Neuron (in vitro differentiated cells): ENCODE results near the gene CSNK1G2.

Experiments
- H2AFZ ChIP-seq: one replicate; pipeline ENCODE4 v1.6.1; 2013; ENCODE audit warnings: low read depth, mild to moderate bottlenecking, inconsistent platforms, low read length, moderate library complexity
- H3K27me3 ChIP-seq: one replicate; pipeline ENCODE4 v1.6.1; 2013; ENCODE audit warnings: low read length; ENCODE audit not compliant: insufficient read depth
- H3K36me3 ChIP-seq: one replicate; pipeline ENCODE4 v1.6.1; 2013; ENCODE audit warnings: low read length; ENCODE audit not compliant: insufficient read depth
- H3K4me1 ChIP-seq: one replicate; pipeline ENCODE4 v1.6.1; 2013; ENCODE audit warnings: low read length; ENCODE audit not compliant: insufficient read depth
- H3K4me3 ChIP-seq: 2 replicates; pipeline ENCODE4 v1.5.1; 2013; ENCODE audit warnings: mild to moderate bottlenecking, low read length, moderate library complexity
- H3K9me3 ChIP-seq: one replicate; pipeline ENCODE4 v1.6.1; 2013; ENCODE audit warnings: low read length

CSNK1G2 gene

GRCh38 chr19:1923319-1923718 is 17.7 kb upstream of the CSNK1G2 start:
- H2AFZ ChIP-seq = no peak overlapping the region
- peaks cover 46% of the 10 kb centered on the region for H3K36me3 ChIP-seq
- H3K4me1 ChIP-seq = no peaks in the 10 kb centered on the region
- no peak overlapping the region for H3K4me3 ChIP-seq
- H3K27me3 ChIP-seq = no peaks in the 10 kb centered on the region
- H3K9me3 ChIP-seq = no peaks in the 10 kb centered on the region

- Histone ChIP-seq H3K27me3 (no peaks in the 10 kb centered on the region), H3K4me3 (no peak overlapping the region), H2AFZ (no peak overlapping the region), H3K9me3 (no peaks in the 10 kb centered on the region), H3K36me3 (peaks cover 40% of the 10 kb centered on the region), H3K4me1 (no peaks in the 10 kb centered on the region)
These were observed 16.5 kb upstream of the CSNK1G2 start for GRCh38 chr19:1924320-1924961.

- peaks cover 34% of the 10 kb centered on the region for H3K36me3 ChIP-seq
- H3K27me3 ChIP-seq = no peaks in the 10 kb centered on the region
- peaks cover 8% of the 10 kb centered on the region for H3K4me1 ChIP-seq
- no peak overlapping the region for H2AFZ ChIP-seq
- no peaks in the 10 kb centered on the region for H3K9me3 ChIP-seq
- H3K4me3 ChIP-seq = no peak overlapping the region
These were observed 15.4 kb upstream of the CSNK1G2 start for GRCh38 chr19:1925544-1925943.

GRCh38 chr19:1929021-1929742 is 11.8 kb upstream of the CSNK1G2 start:
- H2AFZ ChIP-seq = no peak overlapping the region
- H3K4me3 ChIP-seq = no peak overlapping the region

GRCh38 chr19:1931445-1931844 is 9.5 kb upstream of the CSNK1G2 start:
- no peak overlapping the region for H2AFZ ChIP-seq
- H3K9me3 ChIP-seq = peaks cover 5% of the 10 kb centered on the region
- H3K4me1 ChIP-seq = peaks cover 8% of the 10 kb centered on the region
- no peaks in the 10 kb centered on the region for H3K27me3 ChIP-seq
- no peak overlapping the region for H3K4me3 ChIP-seq
- no peaks in the 10 kb centered on the region for H3K36me3 ChIP-seq

More at GRCh38 chr19:1929021-1929742, 11.8 kb upstream of the CSNK1G2 start:
- Histone ChIP-seq H3K9me3 (no peaks in the 10 kb centered on the region), H3K27me3 (no peaks in the 10 kb centered on the region), H3K36me3 (peaks cover 6% of the 10 kb centered on the region), H3K4me1 (peaks cover 8% of the 10 kb centered on the region)

GRCh38 chr19:1932395-1932794 is 8.6 kb upstream of the CSNK1G2 start:
- Histone ChIP-seq H2AFZ (no peak overlapping the region), H3K36me3 (no peaks in the 10 kb centered on the region), H3K4me1 (peaks cover 8% of the 10 kb centered on the region), H3K4me3 (no peak overlapping the region), H3K27me3 (no peaks in the 10 kb centered on the region), H3K9me3 (peaks cover 5% of the 10 kb centered on the region)

- H2AFZ ChIP-seq = no peak overlapping the region
- no peaks in the 10 kb centered on the region for H3K27me3 ChIP-seq
These were observed 7.7 kb upstream of the CSNK1G2 start for GRCh38 chr19:1933244-1933643.

GRCh38 chr19:1933942-1934341 is 7.0 kb upstream of the CSNK1G2 start:
- H3K4me3 ChIP-seq = no peak overlapping the region
- no peaks in the 10 kb centered on the region for H3K36me3 ChIP-seq
- peaks cover 5% of the 10 kb centered on the region for H3K9me3 ChIP-seq
- H3K27me3 ChIP-seq = no peaks in the 10 kb centered on the region
- H3K4me1 ChIP-seq = peaks cover 8% of the 10 kb centered on the region
- no peak overlapping the region for H2AFZ ChIP-seq

More at GRCh38 chr19:1933244-1933643, 7.7 kb upstream of the CSNK1G2 start:
- Histone ChIP-seq H3K9me3 (peaks cover 5% of the 10 kb centered on the region), H3K36me3 (no peaks in the 10 kb centered on the region), H3K4me3 (no peak overlapping the region), H3K4me1 (peaks cover 8% of the 10 kb centered on the region)

GRCh38 chr19:1935484-1936208 is 5.3 kb upstream of the CSNK1G2 start:
- Histone ChIP-seq H3K9me3 (peaks cover 5% of the 10 kb centered on the region), H3K4me1 (peaks cover 9% of the 10 kb centered on the region), H2AFZ (no peak overlapping the region), H3K27me3 (no peaks in the 10 kb centered on the region), H3K36me3 (no peaks in the 10 kb centered on the region), H3K4me3 (no peak overlapping the region)

- Histone ChIP-seq H2AFZ (no peak overlapping the region), H3K4me3 (no peak overlapping the region), H3K4me1 (peaks cover 9% of the 10 kb centered on the region), H3K9me3 (peaks cover 5% of the 10 kb centered on the region), H3K36me3 (no peaks in the 10 kb centered on the region), H3K27me3 (no peaks in the 10 kb centered on the region)
These were observed 4.5 kb upstream of the CSNK1G2 start for GRCh38 chr19:1936430-1936829.

- H3K36me3 ChIP-seq = no peaks in the 10 kb centered on the region
- peaks cover 9% of the 10 kb centered on the region for H3K4me1 ChIP-seq
- no peaks in the 10 kb centered on the region for H3K27me3 ChIP-seq
- peaks cover 5% of the 10 kb centered on the region for H3K9me3 ChIP-seq
- H3K4me3 ChIP-seq = no peak overlapping the region
- H2AFZ ChIP-seq = no peak overlapping the region
These were observed 3.9 kb upstream of the CSNK1G2 start for GRCh38 chr19:1936916-1937610.

GRCh38 chr19:1938071-1938470 is 2.9 kb upstream of the CSNK1G2 start:
- H3K36me3 ChIP-seq = no peaks in the 10 kb centered on the region
- H3K27me3 ChIP-seq = no peaks in the 10 kb centered on the region
- peaks cover 5% of the 10 kb centered on the region for H3K9me3 ChIP-seq
- H3K4me1 ChIP-seq = peaks cover 14% of the 10 kb centered on the region
- no peak overlapping the region for H3K4me3 ChIP-seq
- no peak overlapping the region for H2AFZ ChIP-seq
